ENCODE data around the gene KIF26A. TPM values are rescaled to one million over a fixed set of nuclear protein-coding genes. Genes with fewer than 3 reads are reported as not detected.

KIF26A gene
- total RNA-seq = under 0.01 TPM in 2 replicates

GRCh38 chr14:104138098-104138717 lies at the start of gene KIF26A:
Gene KIF26A, plus strand, starts transcription at chr14:104138587. Its CDS starts 136 bp downstream, at chr14:104138723.

Small RNA genes within 50 kb of the gene (small RNA-seq; reads per million reads assigned to genes)
- 25.4 reads per million, percentile 97 among the genes with 10 or more reads in this experiment for gene MIR203A

Other genes with a start within 250 kb of the KIF26A start
- 0.39 and 0.73 TPM in 2 replicates for gene TDRD9, start 210.1 kb upstream of the KIF26A start, total RNA-seq
- not detected in 2 replicates for gene RD3L, start 196.1 kb upstream of the KIF26A start, total RNA-seq
- not detected in 2 replicates for gene ASPG, start 52.9 kb upstream of the KIF26A start, total RNA-seq